WTC11 (cell line): ENCODE measurements around the gene HINFP. TPM values are rescaled to one million over a fixed set of nuclear protein-coding genes. Genes with fewer than 3 reads are reported as not detected.

Experiments
- ATAC-seq: fragments of 200-7000 bp; cut with Tn5 transposase; 2 replicates; pipeline ENCODE4 v1.10.0; 2021; ENCODE audit warnings: mild to moderate bottlenecking, moderate library complexity
- CTCF ChIA-PET: fragments of 300-600 bp; sonication (Branson Sonifier 250); formaldehyde crosslinking; loops from one replicate; lab custom pipeline; 2021; ENCODE audit warnings: antibody characterized with exemption; lab: Charles Lee
- POLR2A ChIA-PET: fragments of 350-600 bp; sonication (Branson Sonifier 250); formaldehyde crosslinking; loops from one replicate; lab custom pipeline; 2021; ENCODE audit warnings: antibody characterized with exemption; lab: Charles Lee
- DNase-seq: peaks from one replicate; pipeline ENCODE4 v3.0.0; 2021; ENCODE audit warnings: low spot score
- H3K27ac Mint-ChIP-seq: 2 replicates; pipeline ENCODE4 v1.8.0; 2021; ENCODE audit warnings: mixed read lengths
- H3K27me3 Mint-ChIP-seq: 2 replicates; pipeline ENCODE4 v1.8.0; 2021; ENCODE audit warnings: low read depth, mild to moderate bottlenecking, moderate library complexity, mixed read lengths
- H3K36me3 Mint-ChIP-seq: 2 replicates; pipeline ENCODE4 v1.8.0; 2021; ENCODE audit warnings: mixed read lengths
- H3K4me1 Mint-ChIP-seq: 2 replicates; pipeline ENCODE4 v1.8.0; 2022; ENCODE audit warnings: mixed read lengths
- H3K4me3 Mint-ChIP-seq: 2 replicates; pipeline ENCODE4 v1.8.0; 2021; ENCODE audit warnings: mild to moderate bottlenecking, moderate library complexity, mixed read lengths
- H3K9me3 Mint-ChIP-seq: 2 replicates; pipeline ENCODE4 v1.8.0; 2021; ENCODE audit warnings: mixed read lengths
- ESRRA ChIP-seq: sonication (generic); formaldehyde crosslinking; IDR thresholded peaks from 2 replicates; pipeline ENCODE4 v1.8.1; 2022; ENCODE audit warnings: mild to moderate bottlenecking, missing genetic modification reagents, borderline replicate concordance
- GRHL2 ChIP-seq: fragments of 250-450 bp; sonication (Bioruptor Pico); IDR thresholded peaks from 2 replicates; pipeline ENCODE4 v1.8.0; 2022; ENCODE audit warnings: mild to moderate bottlenecking, moderate library complexity; ENCODE audit not compliant: insufficient replicate concordance, severe bottlenecking
- GTF2I ChIP-seq: fragments of 250-450 bp; sonication (Bioruptor Pico); conservative IDR thresholded peaks from 2 replicates; pipeline ENCODE4 v1.4.0; 2021; ENCODE audit warnings: mild to moderate bottlenecking
- HMGA2 ChIP-seq: fragments of 250-450 bp; sonication (Bioruptor Pico); IDR thresholded peaks from 2 replicates; pipeline ENCODE4 v1.4.0; 2021; ENCODE audit warnings: mild to moderate bottlenecking, moderate library complexity
- NR1H2 ChIP-seq: sonication (generic); formaldehyde crosslinking; IDR thresholded peaks from 2 replicates; pipeline ENCODE4 v1.9.0; 2021; ENCODE audit warnings: mild to moderate bottlenecking, moderate library complexity, missing genetic modification reagents
- NR2C2 ChIP-seq: sonication (generic); formaldehyde crosslinking; IDR thresholded peaks from 2 replicates; pipeline ENCODE4 v1.8.0; 2022; ENCODE audit warnings: mild to moderate bottlenecking, missing genetic modification reagents
- TEAD4 ChIP-seq: sonication (generic); formaldehyde crosslinking; IDR thresholded peaks from 2 replicates; pipeline ENCODE4 v1.8.0; 2022; ENCODE audit warnings: mild to moderate bottlenecking, missing genetic modification reagents
- ZNF219 ChIP-seq: sonication (generic); formaldehyde crosslinking; IDR thresholded peaks from 2 replicates; pipeline ENCODE4 v1.8.0; 2023; ENCODE audit warnings: missing genetic modification reagents, mild to moderate bottlenecking, borderline replicate concordance
- ZNF232 ChIP-seq: sonication (generic); formaldehyde crosslinking; IDR thresholded peaks from 2 replicates; pipeline ENCODE4 v1.8.0; 2022; ENCODE audit warnings: mild to moderate bottlenecking, missing genetic modification reagents
- total RNA-seq: library from RNA; stranded (reverse); gene quantifications from 3 replicates; pipeline ENCODE4 v1.2.3, GENCODE V29; 2021
- TF ChIP-seq, protein P1 (sequence below): fragments of 250-450 bp; sonication (Bioruptor Pico); conservative IDR thresholded peaks from 2 replicates; pipeline ENCODE4 v1.9.0; 2021; ENCODE audit warnings: mild to moderate bottlenecking
- TF ChIP-seq, protein P2 (sequence below): sonication (generic); formaldehyde crosslinking; IDR thresholded peaks from 2 replicates; pipeline ENCODE4 v1.8.0; 2022; ENCODE audit warnings: mild to moderate bottlenecking, missing genetic modification reagents
- TF ChIP-seq, protein P3 (sequence below): sonication (generic); formaldehyde crosslinking; conservative IDR thresholded peaks from 2 replicates; pipeline ENCODE4 v1.8.1; 2023; ENCODE audit warnings: mild to moderate bottlenecking, low read depth, missing genetic modification reagents, moderate library complexity
- TF ChIP-seq, protein P4 (sequence below): sonication (generic); formaldehyde crosslinking; IDR thresholded peaks from 2 replicates; pipeline ENCODE4 v1.8.1; 2022; ENCODE audit warnings: low read depth, missing genetic modification reagents, borderline replicate concordance
- TF ChIP-seq, protein P5 (sequence below): sonication (generic); formaldehyde crosslinking; IDR thresholded peaks from 2 replicates; pipeline ENCODE4 v1.8.1; 2022; ENCODE audit warnings: missing genetic modification reagents, borderline replicate concordance
- TF ChIP-seq, protein P6 (sequence below): sonication (generic); formaldehyde crosslinking; IDR thresholded peaks from 2 replicates; pipeline ENCODE4 v1.8.1; 2023; ENCODE audit warnings: mild to moderate bottlenecking, missing genetic modification reagents, borderline replicate concordance
- TF ChIP-seq, protein P7 (sequence below): fragments of 250-450 bp; sonication (Bioruptor Pico); IDR thresholded peaks from 2 replicates; pipeline ENCODE4 v1.9.0; 2021; ENCODE audit warnings: moderate library complexity, mild to moderate bottlenecking, inconsistent platforms, borderline replicate concordance
- TF ChIP-seq, protein P8 (sequence below): sonication (generic); formaldehyde crosslinking; IDR thresholded peaks from 2 replicates; pipeline ENCODE4 v1.8.1; 2023; ENCODE audit warnings: mild to moderate bottlenecking, moderate library complexity, missing genetic modification reagents
- TF ChIP-seq, protein P9 (sequence below): sonication (generic); formaldehyde crosslinking; IDR thresholded peaks from 2 replicates; pipeline ENCODE4 v1.8.0; 2022; ENCODE audit warnings: mild to moderate bottlenecking, missing genetic modification reagents

HINFP gene
- total RNA-seq, 1 experiment from 2014 or later, result 35.4 TPM

DNA sequence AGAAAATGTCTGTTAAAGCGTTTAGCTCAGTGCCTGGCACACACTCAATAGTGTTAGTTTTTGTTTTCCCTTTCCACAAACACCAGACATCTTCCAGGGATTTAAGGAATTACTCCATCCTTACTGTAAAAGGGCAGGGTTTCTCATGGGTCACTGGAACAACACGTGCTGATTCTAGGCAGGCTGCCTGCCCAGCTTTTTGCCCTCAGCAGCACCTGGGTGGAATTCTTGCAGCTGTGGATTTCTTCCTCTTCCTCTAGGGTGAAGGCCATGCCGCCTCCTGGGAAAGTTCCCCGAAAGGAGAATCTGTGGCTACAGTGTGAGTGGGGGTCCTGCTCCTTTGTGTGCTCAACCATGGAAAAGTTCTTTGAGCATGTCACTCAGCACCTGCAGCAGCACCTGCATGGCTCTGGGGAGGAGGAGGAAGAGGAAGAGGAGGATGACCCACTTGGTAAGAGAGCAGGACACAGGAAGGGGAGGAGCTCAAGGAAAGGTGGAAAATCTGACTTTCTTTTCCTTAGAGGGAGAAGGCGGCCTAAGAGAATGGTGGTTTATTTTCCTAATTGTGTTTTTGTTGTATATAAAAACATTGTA, 5.4 kb downstream of the HINFP start:
- no peak for DNase-seq
- POLR2A ChIA-PET, result interaction anchor here (0.5 to 0.7 kb wide), 2 partner anchors 24 to 70 kb away, joined by 6 to 7 read pairs; no protein-coding TSS in a partner anchor
- Mint-ChIP-seq H3K36me3 (peaks cover 38% of the 10 kb centered on the region), H3K4me3 (no peak overlapping the region), H3K27ac (peak overlapping the region; percentile 47), H3K9me3 (no peaks in the 10 kb centered on the region), H3K27me3 (no peaks in the 10 kb centered on the region)
- ATAC-seq, result no peak
- TF ChIP-seq GTF2I (CRISPR knock-in tag) (no peak), HMGA2 (CRISPR knock-in tag) (no peak), ZNF232 (CRISPR knock-in tag) (no peak), TEAD4 (CRISPR knock-in tag) (no peak), NR1H2 (CRISPR knock-in tag) (no peak), ESRRA (no peak), ZNF219 (no peak), GRHL2 (CRISPR knock-in tag) (no peak), NR2C2 (no peak)
- TF ChIP-seq, protein P1, sequence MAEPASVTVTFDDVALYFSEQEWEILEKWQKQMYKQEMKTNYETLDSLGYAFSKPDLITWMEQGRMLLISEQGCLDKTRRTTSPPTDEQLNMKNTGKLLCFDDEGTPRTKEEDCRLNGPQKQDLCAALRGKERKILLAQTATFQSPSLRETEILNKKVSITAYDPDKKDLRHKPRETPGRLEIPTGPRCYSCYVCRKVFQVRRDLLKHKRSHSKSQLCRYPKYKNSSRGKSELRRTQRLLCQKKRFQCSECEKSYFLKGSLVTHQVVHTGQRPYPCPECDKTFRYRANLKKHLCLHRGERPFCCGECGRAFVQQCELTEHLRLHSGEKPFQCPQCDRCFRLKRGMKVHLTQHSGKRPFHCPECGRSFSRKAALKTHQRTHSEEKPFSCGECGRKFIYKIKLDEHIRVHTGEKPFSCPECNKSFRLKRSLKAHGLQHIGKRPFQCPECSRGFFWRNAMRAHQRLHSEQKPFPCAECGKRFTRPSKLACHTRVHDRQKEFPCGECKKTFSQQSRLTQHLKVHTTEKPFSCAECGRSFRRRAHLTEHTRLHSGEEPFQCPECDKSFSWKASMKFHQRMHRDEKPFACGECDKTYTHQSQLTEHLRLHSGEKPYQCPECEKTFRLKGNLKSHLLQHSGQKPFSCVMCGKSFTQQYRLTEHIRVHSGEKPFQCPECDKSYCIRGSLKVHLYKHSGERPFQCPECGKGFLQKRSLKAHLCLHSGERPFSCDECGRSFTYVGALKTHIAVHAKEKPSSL (CRISPR knock-in tag), result no peak
- TF ChIP-seq, protein P2, sequence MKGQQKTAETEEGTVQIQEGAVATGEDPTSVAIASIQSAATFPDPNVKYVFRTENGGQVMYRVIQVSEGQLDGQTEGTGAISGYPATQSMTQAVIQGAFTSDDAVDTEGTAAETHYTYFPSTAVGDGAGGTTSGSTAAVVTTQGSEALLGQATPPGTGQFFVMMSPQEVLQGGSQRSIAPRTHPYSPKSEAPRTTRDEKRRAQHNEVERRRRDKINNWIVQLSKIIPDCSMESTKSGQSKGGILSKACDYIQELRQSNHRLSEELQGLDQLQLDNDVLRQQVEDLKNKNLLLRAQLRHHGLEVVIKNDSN, result no peak
- TF ChIP-seq, protein P3, sequence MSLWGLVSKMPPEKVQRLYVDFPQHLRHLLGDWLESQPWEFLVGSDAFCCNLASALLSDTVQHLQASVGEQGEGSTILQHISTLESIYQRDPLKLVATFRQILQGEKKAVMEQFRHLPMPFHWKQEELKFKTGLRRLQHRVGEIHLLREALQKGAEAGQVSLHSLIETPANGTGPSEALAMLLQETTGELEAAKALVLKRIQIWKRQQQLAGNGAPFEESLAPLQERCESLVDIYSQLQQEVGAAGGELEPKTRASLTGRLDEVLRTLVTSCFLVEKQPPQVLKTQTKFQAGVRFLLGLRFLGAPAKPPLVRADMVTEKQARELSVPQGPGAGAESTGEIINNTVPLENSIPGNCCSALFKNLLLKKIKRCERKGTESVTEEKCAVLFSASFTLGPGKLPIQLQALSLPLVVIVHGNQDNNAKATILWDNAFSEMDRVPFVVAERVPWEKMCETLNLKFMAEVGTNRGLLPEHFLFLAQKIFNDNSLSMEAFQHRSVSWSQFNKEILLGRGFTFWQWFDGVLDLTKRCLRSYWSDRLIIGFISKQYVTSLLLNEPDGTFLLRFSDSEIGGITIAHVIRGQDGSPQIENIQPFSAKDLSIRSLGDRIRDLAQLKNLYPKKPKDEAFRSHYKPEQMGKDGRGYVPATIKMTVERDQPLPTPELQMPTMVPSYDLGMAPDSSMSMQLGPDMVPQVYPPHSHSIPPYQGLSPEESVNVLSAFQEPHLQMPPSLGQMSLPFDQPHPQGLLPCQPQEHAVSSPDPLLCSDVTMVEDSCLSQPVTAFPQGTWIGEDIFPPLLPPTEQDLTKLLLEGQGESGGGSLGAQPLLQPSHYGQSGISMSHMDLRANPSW, result no peak
- TF ChIP-seq, protein P4, sequence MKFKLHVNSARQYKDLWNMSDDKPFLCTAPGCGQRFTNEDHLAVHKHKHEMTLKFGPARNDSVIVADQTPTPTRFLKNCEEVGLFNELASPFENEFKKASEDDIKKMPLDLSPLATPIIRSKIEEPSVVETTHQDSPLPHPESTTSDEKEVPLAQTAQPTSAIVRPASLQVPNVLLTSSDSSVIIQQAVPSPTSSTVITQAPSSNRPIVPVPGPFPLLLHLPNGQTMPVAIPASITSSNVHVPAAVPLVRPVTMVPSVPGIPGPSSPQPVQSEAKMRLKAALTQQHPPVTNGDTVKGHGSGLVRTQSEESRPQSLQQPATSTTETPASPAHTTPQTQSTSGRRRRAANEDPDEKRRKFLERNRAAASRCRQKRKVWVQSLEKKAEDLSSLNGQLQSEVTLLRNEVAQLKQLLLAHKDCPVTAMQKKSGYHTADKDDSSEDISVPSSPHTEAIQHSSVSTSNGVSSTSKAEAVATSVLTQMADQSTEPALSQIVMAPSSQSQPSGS (CRISPR knock-in tag), result no peak
- TF ChIP-seq, protein P5, sequence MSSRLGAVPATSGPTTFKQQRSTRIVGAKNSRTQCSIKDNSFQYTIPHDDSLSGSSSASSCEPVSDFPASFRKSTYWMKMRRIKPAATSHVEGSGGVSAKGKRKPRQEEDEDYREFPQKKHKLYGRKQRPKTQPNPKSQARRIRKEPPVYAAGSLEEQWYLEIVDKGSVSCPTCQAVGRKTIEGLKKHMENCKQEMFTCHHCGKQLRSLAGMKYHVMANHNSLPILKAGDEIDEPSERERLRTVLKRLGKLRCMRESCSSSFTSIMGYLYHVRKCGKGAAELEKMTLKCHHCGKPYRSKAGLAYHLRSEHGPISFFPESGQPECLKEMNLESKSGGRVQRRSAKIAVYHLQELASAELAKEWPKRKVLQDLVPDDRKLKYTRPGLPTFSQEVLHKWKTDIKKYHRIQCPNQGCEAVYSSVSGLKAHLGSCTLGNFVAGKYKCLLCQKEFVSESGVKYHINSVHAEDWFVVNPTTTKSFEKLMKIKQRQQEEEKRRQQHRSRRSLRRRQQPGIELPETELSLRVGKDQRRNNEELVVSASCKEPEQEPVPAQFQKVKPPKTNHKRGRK (CRISPR knock-in tag), result no peak
- TF ChIP-seq, protein P6, sequence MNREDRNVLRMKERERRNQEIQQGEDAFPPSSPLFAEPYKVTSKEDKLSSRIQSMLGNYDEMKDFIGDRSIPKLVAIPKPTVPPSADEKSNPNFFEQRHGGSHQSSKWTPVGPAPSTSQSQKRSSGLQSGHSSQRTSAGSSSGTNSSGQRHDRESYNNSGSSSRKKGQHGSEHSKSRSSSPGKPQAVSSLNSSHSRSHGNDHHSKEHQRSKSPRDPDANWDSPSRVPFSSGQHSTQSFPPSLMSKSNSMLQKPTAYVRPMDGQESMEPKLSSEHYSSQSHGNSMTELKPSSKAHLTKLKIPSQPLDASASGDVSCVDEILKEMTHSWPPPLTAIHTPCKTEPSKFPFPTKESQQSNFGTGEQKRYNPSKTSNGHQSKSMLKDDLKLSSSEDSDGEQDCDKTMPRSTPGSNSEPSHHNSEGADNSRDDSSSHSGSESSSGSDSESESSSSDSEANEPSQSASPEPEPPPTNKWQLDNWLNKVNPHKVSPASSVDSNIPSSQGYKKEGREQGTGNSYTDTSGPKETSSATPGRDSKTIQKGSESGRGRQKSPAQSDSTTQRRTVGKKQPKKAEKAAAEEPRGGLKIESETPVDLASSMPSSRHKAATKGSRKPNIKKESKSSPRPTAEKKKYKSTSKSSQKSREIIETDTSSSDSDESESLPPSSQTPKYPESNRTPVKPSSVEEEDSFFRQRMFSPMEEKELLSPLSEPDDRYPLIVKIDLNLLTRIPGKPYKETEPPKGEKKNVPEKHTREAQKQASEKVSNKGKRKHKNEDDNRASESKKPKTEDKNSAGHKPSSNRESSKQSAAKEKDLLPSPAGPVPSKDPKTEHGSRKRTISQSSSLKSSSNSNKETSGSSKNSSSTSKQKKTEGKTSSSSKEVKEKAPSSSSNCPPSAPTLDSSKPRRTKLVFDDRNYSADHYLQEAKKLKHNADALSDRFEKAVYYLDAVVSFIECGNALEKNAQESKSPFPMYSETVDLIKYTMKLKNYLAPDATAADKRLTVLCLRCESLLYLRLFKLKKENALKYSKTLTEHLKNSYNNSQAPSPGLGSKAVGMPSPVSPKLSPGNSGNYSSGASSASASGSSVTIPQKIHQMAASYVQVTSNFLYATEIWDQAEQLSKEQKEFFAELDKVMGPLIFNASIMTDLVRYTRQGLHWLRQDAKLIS, result no peak
- TF ChIP-seq, protein P7, sequence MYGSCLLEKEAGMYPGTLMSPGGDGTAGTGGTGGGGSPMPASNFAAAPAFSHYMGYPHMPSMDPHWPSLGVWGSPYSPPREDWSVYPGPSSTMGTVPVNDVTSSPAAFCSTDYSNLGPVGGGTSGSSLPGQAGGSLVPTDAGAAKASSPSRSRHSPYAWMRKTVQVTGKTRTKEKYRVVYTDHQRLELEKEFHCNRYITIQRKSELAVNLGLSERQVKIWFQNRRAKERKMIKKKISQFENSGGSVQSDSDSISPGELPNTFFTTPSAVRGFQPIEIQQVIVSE, result no peak
- TF ChIP-seq, protein P8, sequence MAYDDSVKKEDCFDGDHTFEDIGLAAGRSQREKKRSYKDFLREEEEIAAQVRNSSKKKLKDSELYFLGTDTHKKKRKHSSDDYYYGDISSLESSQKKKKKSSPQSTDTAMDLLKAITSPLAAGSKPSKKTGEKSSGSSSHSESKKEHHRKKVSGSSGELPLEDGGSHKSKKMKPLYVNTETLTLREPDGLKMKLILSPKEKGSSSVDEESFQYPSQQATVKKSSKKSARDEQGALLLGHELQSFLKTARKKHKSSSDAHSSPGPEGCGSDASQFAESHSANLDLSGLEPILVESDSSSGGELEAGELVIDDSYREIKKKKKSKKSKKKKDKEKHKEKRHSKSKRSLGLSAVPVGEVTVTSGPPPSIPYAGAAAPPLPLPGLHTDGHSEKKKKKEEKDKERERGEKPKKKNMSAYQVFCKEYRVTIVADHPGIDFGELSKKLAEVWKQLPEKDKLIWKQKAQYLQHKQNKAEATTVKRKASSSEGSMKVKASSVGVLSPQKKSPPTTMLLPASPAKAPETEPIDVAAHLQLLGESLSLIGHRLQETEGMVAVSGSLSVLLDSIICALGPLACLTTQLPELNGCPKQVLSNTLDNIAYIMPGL, result no peak
- TF ChIP-seq, protein P9, sequence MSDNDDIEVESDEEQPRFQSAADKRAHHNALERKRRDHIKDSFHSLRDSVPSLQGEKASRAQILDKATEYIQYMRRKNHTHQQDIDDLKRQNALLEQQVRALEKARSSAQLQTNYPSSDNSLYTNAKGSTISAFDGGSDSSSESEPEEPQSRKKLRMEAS (CRISPR knock-in tag), result no peak
- TF ChIP-seq, all 79 proteins: peak for 0
- CTCF ChIA-PET, result interaction anchor here (0.8 to 2.0 kb wide), 6 partner anchors 18 to 211 kb away, joined by 3 to 8 read pairs (median 3); a partner anchor contains a TSS
- H3K4me1 Mint-ChIP-seq, result peaks cover 9% of the 10 kb centered on the region
